ENCODE data around the gene MRPL55.

GRCh38 chr1:228092342-228093049, 16.6 kb downstream of the MRPL55 start:
- no peak for TF ChIP-seq CTCF (IDR thresholded peaks at IDR 0.05; ENCODE audit: insufficient read depth, low read length)
- no peak for TF ChIP-seq REST (IDR thresholded peaks at IDR 0.05; ENCODE audit: insufficient replicate concordance, low read depth)
- no peak for TF ChIP-seq POLR2AphosphoS5 (IDR thresholded peaks at IDR 0.05; ENCODE audit: low read depth)
- no peak for TF ChIP-seq GABPA (IDR thresholded peaks at IDR 0.05; ENCODE audit: low read depth)
